GM12892 (cell line): ENCODE measurements around the gene MYOZ3.

ENCODE experiments used
- POLR2A ChIP-seq: IDR thresholded peaks from 2 replicates; pipeline ENCODE4 v1.6.1; 2011; ENCODE audit warnings: low read depth, low read length, control low read depth
- POLR2AphosphoS5 ChIP-seq: IDR thresholded peaks from 2 replicates; pipeline ENCODE4 v1.6.1; 2011; ENCODE audit warnings: low read depth, low read length, control low read depth
- TAF1 ChIP-seq: IDR thresholded peaks from 2 replicates; pipeline ENCODE4 v1.6.1; 2011; ENCODE audit warnings: low read depth, mild to moderate bottlenecking, control low read depth, low read length, borderline replicate concordance

GRCh38 chr5:150621301-150621700, 39.8 kb upstream of the MYOZ3 start:
- no peak for TF ChIP-seq POLR2AphosphoS5
- no peak for TF ChIP-seq TAF1
- no peak for TF ChIP-seq POLR2A
